Activated CD4-positive, alpha-beta T cell treated with anti-CD3 and anti-CD28 coated beads, Interleukin-10, Interleukin-2, amounts not matched to agents 100 ng/mL and 50 ng/mL, durations not matched to agents 16 hours and 8 hours (primary cell): ENCODE results near the gene TMEM106C.
A peak's percentile ranks its signal among the peaks of the same experiment; 100 is the strongest.
"Not testable (repeated sequence)": the region's sequence is repeated elsewhere in the genome, so short reads cannot be mapped to it uniquely, and the experiment has no call there.

ENCODE experiments used
- DNase-seq: peaks from one replicate; pipeline ENCODE4 v3.0.0-alpha.2; 2020

The TMEM106C gene

GRCh38 chr12:47950856-47951468, 12.4 kb upstream of the TMEM106C start:
- no peak for DNase-seq

- DNase-seq: no peak
Measured at GRCh38 chr12:47954058-47954457, 9.3 kb upstream of the TMEM106C start.

DNA sequence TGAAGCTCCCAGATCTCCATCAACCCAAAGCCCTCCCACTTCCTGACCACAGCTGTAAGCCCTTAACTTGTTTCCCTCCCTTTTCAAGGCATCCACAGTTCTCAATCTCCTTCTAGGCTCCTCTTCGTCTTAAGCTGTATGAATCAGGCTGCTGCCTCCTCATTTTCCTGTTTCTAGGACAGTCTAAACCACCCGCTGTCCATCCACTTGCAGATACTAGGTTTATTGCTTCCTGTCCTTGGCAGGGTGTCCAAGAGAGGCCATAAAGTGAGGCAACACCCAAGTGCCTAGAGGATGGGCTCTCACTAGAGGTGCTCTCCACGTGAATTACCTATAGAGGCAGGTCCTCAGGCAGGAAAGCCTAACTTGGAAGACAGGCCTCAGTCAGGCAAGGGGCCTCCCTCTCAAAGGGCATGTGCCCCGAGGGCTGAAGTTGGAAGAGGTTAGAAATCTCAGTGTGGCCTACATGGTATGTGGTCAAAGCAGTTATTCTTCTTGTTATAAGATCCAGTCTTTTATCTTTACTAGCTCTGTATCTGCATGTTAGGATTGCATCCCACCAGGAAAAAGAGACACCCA, 8.8 kb upstream of the TMEM106C start:
- DNase-seq: no peak

DNA sequence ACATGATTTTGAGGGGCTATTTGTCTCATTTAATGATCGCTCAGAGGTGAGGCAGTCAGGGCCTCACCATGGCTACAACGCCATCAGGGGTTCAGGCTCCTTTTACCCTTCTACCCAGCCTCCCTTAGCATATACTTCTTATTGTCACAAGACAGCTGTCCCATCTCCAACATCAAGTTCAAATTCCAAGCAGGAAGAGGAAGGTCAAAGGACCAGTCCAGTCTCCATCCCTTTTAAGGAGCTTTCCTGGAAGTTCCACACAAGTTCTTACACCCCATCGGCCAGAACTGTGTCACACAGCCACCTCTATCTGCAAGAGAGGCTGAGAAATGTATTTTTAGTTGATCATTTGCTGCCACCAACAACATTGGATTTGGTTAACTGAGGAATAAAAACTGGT, 8.3 kb upstream of the TMEM106C start:
- DNase-seq: no peak

GRCh38 chr12:47957671-47958070, 5.7 kb upstream of the TMEM106C start:
- DNase-seq: not testable (repeated sequence)

- no peak for DNase-seq
Measured at GRCh38 chr12:47962198-47962597, 1.2 kb upstream of the TMEM106C start.

- peak; percentile 26 for DNase-seq
Measured at GRCh38 chr12:47964106-47964728, 821 bp downstream of the TMEM106C start.

DNA sequence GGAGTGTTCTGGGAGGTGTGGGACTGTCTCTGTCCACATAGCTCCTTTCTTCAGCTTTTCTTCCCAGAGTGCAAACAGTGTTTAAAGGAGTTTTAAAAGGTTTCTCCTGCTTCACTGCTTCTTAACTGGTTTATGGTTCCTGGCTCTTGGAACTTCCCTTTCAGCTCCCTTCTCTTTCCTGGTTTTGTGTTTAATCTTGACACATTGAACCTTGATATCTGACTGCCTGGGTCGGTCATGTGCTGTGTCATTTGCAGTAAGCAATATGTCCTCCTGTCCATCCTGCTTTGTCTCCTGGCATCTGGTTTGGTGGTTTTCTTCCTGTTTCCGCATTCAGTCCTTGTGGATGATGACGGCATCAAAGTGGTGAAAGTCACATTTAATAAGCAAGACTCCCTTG, 2.2 kb downstream of the TMEM106C start:
- no peak for DNase-seq

- no peak for DNase-seq
Measured at GRCh38 chr12:47967461-47968321, 4.3 kb downstream of the TMEM106C start.

GRCh38 chr12:47969845-47970244, 6.4 kb downstream of the TMEM106C start:
- no peak for DNase-seq

- no peak for DNase-seq
Measured at GRCh38 chr12:47970843-47971242, 7.4 kb downstream of the TMEM106C start.

- no peak for DNase-seq
Measured at GRCh38 chr12:47972895-47973294, 9.5 kb downstream of the TMEM106C start.

GRCh38 chr12:47973870-47974269, 10.5 kb downstream of the TMEM106C start:
- no peak for DNase-seq

DNA sequence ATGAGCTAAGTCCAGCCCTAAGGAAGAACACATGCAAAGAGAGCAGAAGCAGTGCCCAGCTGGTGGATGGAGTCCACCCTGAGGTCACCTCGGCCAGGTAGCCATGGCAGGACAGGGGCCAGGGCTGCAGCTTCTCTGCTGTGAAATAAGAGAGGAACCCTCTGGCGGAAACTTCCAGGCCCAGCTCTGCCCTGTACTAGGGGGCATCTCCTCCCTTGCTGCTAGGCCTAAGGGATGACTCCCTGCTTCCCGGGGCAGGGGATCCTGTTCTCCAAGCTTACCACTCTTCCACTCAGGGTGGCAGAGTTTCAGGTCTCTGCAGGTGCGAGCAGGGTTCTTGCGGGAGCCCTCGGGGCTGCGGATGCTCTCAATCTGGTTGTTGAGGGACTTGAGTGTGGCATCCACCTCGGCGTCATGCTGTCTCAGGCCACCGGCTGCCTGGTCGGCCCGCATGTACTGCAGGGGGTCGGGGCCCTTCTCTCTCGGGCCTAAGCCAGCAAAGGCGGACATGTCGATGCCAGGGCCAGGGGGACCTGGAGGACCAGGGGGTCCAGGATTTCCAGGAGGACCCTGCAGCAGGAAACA, 11.7 kb downstream of the TMEM106C start:
- no peak for DNase-seq

- DNase-seq: no peak
Measured at GRCh38 chr12:47975816-47976215, 12.4 kb downstream of the TMEM106C start.

DNA sequence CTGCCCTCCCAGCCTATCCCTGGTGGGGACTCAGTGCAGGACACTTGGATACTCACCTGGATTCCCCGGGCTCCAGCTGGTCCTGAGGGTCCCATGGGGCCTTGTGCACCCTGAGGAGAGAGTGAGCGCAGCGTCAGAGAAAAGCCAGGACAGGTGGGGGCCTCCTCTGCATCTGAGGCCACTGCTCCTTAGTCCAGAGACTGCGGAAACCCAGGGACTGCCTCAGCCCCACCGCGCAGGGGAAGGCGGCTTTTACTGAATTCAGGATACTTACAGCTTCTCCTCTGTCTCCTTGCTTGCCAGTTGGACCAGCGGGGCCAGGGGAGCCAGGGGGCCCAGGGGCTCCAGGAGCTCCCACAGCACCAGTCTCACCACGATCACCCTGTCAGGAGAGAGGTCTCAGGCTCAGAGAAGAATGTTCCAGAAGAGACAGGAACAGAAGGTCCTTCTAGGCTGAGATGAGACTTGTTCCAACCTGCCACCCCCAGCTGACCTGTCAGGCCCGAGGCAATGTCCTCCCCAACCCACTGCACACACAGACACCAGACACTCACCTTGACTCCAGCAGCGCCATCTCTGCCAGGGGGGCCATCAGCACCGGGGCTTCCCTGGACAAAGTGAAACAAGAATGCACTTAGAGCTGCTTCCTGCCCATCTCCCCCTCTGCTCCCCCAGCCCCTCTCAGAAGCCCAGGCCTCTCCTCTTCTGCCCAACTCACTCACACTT, 13.8 kb downstream of the TMEM106C start:
- no peak for DNase-seq

DNA sequence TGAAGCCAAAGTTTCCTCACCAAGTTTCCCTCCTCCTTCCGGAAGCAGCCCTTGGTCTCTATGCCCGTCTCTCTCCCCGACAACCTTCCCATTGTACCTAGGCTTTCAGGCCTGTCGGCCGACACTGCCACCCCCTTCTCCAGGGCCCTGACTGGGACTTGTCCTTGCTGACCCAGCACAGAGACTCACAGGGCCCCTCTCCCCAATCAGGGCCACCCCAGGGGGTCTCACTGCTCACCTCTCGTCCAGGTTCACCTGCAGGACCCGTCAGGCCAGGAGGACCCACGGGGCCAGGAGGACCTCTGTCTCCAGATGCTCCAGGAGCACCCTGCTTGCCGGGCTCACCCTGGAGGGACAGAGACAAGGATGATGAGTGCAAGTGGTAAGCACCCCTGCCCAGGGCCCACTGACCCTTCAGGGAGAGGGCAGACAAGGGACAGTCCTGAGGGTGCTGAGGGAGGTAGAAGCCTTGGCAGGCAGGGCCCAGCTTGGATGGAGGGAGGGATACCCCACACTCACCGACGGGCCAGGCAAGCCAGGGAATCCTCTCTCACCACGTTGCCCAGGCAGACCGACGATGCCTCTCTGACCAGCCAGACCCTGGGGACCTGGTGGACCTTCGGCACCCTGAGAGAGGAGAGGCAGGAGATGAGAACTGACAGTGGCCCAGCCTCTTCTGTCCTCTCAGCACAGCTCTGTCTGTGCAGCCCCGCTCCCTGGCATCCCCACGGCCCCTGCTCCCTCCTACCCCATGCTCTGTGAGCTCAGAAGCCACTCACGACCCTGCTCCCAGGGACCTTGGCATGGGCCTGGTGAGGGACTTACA, 14.6 kb downstream of the TMEM106C start:
- DNase-seq: no peak

- no peak for DNase-seq
Measured at GRCh38 chr12:47978598-47978873, 15.1 kb downstream of the TMEM106C start.

- DNase-seq: no peak
Measured at GRCh38 chr12:47979166-47979565, 15.8 kb downstream of the TMEM106C start.

DNA sequence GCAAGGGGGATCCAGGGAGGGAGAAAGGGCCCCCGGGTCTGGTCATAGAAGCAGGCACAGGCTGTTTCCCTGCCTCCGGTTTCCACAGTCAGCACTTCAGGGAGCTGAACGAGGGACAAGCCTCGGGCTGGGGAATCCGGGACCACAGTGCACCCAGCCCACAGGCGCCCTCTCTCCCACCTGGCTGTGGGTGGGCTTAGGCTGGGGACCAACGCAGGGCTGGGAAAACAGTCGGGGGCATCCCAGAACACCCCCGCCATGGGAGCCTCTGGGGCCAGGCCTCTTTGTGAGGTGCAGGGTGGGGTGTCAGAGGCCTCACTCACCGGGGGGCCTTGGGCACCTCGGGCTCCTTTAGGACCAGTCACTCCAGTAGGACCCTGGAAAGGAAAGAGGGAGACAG, 16.3 kb downstream of the TMEM106C start:
- DNase-seq: no peak

GRCh38 chr12:47980197-47980596, 16.8 kb downstream of the TMEM106C start:
- no peak for DNase-seq
